Right hindlimb (tissue), 1 donor: Measurements from ENCODE around the gene GDPD1.
A peak's percentile ranks its signal among the peaks of the same experiment; 100 is the strongest.
"Not testable (repeated sequence)": the region's sequence is repeated elsewhere in the genome, so short reads cannot be mapped to it uniquely, and the experiment has no call there.

ENCODE experiments used
- DNase-seq: peaks from one replicate; pipeline ENCODE4 v3.0.0-alpha.2; 2018

GDPD1 gene

GRCh38 chr17:59220328-59221158 lies at the start of gene GDPD1:
TSS of gene GDPD1 (plus strand) at chr17:59220511. CDS start at chr17:59220610, 99 bp downstream.
- peak; percentile 96 for DNase-seq

DNA sequence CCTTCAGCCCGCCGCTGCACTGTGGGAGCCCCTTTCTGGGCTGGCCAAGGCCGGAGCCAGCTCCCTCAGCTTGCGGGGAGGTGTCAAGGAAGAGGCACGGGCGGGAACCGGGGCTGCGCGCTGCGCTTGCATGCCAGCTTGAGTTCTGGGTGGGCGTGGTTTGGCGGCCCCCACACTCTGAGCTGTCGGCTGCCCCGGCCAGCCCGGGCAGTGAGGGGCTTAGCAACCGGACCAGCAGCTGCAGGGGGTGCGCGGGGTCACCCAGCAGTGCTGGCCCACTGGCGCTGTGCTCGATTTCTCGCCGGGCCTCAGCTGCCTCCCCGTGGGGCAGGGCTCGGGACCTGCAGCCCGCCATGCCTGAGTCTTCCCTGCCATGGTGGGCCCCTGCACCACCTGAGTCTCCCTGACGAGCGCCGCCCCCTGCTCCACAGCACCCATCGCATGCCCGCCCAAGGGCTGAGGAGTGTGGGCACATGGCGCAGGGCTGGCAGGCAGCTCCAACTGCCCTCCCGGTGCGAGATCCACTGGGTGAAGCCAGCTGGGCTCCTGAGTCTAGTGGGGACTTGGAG lies 47.8 kb upstream of the GDPD1 start:
- no peak for DNase-seq

DNA sequence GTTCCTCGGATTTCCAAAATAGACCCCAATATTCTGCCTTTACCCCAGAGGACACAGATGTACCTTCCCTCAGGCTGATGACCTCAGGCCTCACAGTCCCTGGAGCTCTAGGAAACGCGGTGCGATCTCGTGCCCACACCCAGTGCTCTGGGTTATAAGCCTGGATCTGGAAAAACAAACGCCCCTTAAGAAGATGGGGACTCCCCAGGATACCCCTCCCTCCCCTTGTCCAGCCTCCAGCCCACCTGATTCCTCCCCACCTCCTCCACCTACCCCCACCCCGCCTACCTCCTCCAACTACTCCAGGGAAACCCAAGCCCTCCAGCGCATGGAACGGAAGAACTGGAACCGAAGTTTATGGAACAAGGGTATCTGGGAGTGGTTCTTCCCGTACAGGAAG lies 45.6 kb upstream of the GDPD1 start:
- no peak for DNase-seq

- no peak for DNase-seq
Measured at GRCh38 chr17:59175076-59175475, 45.2 kb upstream of the GDPD1 start.

DNA sequence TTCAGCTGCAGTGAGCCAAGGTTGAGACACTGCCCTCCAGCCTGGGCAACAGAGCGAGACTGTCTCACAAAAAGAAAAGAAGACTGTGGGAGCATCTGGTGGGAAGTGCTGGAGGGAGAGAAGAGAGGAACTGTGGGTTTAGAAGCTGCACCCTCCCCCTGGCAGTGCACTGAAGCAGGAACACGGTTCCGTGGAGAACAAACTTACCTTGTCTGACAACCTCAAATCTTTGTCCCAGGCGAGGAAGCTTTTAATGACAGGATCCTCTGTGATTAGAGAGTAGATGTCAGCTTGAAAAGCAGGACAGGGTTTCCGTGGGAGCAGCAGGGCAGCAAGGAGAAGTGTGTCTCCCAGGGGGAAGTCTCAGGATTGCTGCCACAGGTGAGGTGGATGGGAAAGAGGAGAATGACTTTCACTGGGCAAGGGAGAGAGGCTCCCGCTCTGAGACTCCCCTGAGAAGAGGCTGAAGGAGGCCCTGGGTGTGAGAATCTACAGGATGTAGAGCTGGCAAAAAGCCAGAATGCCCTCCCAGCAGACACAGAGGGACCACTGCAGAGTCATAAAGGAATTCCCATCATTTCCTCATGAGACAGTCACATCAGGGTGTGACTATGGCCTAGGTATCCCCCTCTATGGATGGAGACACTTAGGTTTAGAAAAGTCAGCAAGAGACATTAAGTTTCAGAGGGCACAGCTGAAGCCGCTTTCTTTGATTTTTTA lies 41.9 kb upstream of the GDPD1 start:
- DNase-seq, result no peak

DNA sequence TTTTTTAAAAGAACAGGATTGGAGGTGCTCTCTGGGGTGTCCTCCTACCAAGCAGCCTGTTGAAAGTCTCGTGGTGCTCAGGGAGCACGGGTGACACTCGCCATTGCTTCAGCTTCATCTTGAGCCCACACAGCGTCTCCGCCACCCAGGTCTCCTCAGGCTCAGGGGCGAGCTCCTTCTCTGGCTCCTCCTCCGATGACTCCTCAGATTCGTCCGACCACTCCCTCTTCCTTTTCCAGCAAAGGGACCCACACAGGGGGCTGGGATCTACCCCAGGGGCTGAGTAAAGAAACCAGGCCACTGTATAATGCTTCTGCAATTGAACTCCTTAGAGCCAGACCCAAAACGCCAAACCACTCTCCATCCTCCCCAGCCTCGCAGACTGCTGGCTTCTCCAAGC lies 40.7 kb upstream of the GDPD1 start:
- not testable (repeated sequence) for DNase-seq

DNA sequence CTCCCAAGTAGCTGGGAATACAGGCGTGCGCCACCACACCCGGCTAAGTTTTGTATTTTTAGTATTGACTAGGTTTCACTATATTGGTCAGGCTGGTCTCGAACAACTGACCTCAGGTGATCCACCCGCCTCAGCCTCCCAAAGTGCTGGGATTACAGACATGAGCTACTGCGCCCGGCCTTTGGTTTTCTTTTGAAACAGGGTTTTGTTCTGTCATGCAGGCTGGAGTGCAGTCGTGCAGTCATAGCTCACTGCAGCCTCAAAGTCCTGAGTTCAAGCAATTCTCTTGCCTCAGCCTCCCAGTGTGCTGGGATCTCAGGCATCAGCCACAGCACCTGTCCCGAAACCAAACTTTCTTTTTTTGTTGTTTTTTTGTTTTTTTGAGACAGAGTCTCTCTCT lies 39.7 kb upstream of the GDPD1 start:
- DNase-seq, result no peak

DNA sequence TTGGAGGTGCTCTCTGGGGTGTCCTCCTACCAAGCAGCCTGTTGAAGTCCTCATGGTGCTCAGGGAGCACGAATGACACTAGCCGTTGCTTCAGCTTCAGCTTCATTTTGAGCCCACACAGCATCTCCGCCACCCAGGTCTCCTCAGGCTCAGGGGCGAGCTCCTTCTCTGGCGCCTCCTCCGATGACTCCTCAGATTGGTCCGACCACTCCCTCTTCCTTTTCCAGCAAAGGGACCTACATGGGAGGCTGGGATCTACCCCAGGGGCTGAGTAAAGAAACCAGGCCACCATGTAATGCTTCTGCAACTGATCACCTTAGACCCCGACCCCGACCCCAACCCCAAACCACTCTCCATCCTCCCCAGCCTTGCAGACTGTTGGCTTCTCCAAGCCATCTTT lies 38.8 kb upstream of the GDPD1 start:
- DNase-seq, result no peak

GRCh38 chr17:59185997-59186396 lies 34.3 kb upstream of the GDPD1 start:
- no peak for DNase-seq

GRCh38 chr17:59186850-59187249 lies 33.5 kb upstream of the GDPD1 start:
- no peak for DNase-seq

GRCh38 chr17:59190806-59191205 lies 29.5 kb upstream of the GDPD1 start:
- no peak for DNase-seq

DNA sequence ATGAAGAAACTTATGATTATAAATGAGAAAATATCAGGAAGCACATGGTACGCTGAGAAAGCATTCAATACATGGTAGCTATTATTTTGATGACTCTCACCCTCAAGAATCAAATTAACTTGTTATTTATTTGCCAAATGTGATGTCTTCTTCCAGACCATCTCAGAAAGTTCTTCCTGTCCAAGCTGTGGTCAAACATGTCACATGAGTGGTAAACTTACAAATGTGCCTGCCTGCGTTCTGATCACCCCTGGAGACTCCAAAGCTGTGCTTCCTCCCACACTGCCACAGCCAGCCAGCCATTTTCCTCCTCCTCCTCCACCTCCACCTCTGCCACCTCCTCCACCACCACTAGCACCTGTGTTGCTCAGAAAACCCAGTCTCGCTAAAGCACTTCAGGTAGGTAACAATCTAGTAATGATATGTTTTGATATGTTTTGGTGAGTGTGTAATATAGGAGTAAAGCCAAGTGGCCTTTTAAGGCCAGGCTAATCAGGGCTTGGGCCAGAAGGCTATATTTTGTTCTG lies 26.9 kb upstream of the GDPD1 start:
- DNase-seq, result no peak

DNA sequence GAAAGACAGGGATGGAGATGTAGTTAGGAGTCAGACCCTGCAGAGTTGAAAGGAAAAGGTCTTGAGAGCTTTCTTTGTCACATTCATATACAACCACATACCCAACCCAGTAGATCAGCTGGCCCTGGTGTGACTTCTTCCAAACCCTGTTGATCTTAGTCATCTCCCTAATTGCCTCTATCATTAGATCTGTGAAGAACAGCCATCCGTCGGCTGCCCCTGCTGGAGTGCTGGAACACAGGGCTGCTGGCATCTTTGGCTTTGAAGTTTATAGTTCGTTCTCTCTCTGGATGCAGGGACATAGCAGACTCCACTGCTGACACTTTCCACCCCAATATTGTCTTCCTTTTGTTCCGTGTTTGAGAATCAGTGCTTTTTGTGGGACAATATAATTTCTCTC lies 20.9 kb upstream of the GDPD1 start:
- DNase-seq, result no peak

DNA sequence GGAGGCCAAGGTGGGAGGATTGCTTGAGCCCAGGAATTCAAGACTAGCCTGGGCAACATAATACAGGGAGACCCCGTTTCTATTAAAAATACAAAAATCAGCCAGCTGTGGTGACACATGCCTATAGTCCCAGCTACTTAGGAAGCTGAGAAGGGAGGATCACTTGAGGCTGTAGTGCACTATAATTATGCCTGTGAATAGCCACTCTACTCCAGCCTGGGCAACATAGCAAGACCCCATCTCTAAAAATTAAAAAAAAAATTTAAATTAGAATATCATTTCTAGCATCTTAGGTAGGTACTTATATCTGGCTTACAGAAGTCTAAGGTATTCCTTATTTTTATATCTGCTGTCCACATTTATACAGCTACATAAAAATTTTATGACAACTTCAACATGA lies 18.0 kb upstream of the GDPD1 start:
- no peak for DNase-seq

- no peak for DNase-seq
Measured at GRCh38 chr17:59219370-59219769, 941 bp upstream of the GDPD1 start.

DNA sequence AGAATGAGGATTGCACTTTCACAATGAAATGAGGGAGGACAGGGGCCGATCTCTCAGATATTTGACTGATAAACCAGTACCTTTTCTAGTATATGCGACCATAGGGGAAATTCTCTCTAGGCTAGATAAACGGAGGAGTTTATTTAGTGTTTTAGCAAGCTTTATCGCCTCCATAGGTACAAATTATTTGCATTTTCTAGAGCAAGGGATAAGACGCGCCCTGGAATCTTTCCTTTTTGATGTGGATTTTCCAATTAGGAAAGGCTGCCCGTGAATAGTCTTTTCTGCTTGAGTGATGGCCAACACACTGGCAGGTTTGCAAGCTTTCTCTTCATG lies 351 bp upstream of the GDPD1 start:
- no peak for DNase-seq

- DNase-seq, result no peak
Measured at GRCh38 chr17:59221159-59221847, 992 bp downstream of the GDPD1 start.

DNA sequence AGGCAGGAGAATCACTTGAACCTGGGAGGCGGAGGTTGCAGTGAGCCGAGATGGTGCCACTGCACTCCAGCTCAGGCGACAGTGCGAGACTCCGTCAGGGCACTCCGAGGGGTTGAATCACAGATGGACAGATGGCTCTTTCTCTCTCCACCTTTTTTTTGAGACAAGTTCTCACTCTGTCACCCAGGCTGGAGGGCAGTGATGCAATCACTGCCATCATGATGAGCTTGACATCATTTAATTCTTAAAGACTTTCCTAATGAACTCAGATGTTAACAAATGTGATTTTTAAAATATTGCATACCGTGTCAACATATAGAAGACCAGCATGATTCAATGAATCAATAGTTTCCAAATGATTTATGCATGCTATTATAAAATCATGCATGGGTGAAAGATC lies 3.5 kb downstream of the GDPD1 start:
- DNase-seq, result no peak

GRCh38 chr17:59228588-59228987 lies 8.3 kb downstream of the GDPD1 start:
- DNase-seq, result not testable (repeated sequence)

DNA sequence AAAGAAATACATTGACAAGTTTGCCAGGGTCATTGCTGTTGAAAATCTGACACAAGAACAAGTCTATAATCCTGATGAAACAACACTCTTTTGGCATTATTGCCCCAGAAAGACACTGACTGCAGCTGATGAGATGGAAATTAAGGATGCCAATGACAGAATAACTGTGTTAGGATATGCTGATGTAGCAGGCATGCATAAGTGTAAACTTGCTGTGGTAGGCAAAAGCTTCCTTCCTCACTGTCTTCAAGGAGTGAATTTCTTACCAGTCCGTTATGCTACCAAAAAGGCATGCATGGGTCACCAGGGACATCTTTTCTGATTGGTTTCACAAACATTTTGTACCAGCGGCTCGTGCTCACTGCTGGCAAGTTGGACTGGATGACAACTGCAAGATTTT lies 10.5 kb downstream of the GDPD1 start:
- no peak for DNase-seq

DNA sequence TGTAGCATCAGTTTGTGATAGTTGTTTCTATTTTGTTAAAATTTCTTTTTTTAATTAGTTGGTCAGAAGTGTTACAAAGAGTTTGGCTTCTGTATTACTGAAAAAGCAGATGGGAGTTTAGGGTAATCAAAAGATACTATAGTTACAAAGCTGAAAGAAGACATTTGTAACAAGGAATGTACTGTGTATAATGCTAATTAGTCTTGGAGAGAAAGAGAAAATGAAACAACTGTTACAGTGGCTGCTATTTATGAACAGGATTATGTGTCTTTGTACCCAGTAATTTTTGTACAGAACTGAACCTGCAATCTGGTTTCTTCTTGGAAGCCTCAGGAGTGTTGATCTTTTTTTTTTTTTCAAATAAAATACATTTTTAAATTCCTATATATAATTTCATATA lies 14.3 kb downstream of the GDPD1 start:
- DNase-seq, result no peak

- DNase-seq, result no peak
Measured at GRCh38 chr17:59238906-59239305, 18.6 kb downstream of the GDPD1 start.

- no peak for DNase-seq
Measured at GRCh38 chr17:59244081-59244480, 23.8 kb downstream of the GDPD1 start.
